ENCODE results near the gene SLAIN2.

GRCh38 chr4:48322063-48322462 is 19.3 kb upstream of the SLAIN2 start:
- TF ChIP-seq CTCF (IDR thresholded peaks at IDR 0.05) (no peak), NR3C1 (CRISPR knock-in tag; conservative IDR thresholded peaks at IDR 0.05; ENCODE audit: low read depth) (no peak), ATF3 (CRISPR knock-in tag; conservative IDR thresholded peaks at IDR 0.05) (no peak)
